NT2/D1 (cell line): ENCODE measurements around the gene HGF.

ENCODE experiments used
- DNase-seq: peaks from one replicate; pipeline ENCODE4 v3.0.0-alpha.2; 2011; ENCODE audit warnings: low read depth, low spot score
- H3K27me3 ChIP-seq: 2 replicates; pipeline ENCODE4 v1.6.0; 2011; ENCODE audit warnings: mild to moderate bottlenecking; ENCODE audit not compliant: insufficient read length, insufficient read depth
- H3K36me3 ChIP-seq: 2 replicates; pipeline ENCODE4 v1.6.1; 2011; ENCODE audit warnings: mild to moderate bottlenecking, low read length, mixed read lengths; ENCODE audit not compliant: insufficient read depth, insufficient read length
- H3K4me1 ChIP-seq: 2 replicates; pipeline ENCODE4 v1.5.1; 2011; ENCODE audit not compliant: insufficient read depth, insufficient read length
- H3K4me3 ChIP-seq: 2 replicates; pipeline ENCODE4 v1.5.1; 2011; ENCODE audit warnings: low read depth; ENCODE audit not compliant: insufficient read length
- H3K9ac ChIP-seq: 2 replicates; pipeline ENCODE4 v1.6.0; 2011; ENCODE audit warnings: low read depth; ENCODE audit not compliant: insufficient read length
- H3K9me3 ChIP-seq: 2 replicates; pipeline ENCODE4 v1.5.1; 2011; ENCODE audit warnings: mild to moderate bottlenecking, low read length; ENCODE audit not compliant: insufficient read depth
- SUZ12 ChIP-seq: IDR thresholded peaks from 2 replicates; pipeline ENCODE4 v1.6.1; 2011; ENCODE audit not compliant: insufficient read length, insufficient read depth; ENCODE audit errors: extremely low read depth
- YY1 ChIP-seq: IDR thresholded peaks from 2 replicates; pipeline ENCODE4 v1.6.1; 2011; ENCODE audit not compliant: insufficient read length, insufficient read depth
- ZNF274 ChIP-seq: IDR thresholded peaks from 2 replicates; pipeline ENCODE4 v1.6.1; 2011; ENCODE audit warnings: mild to moderate bottlenecking, low read depth, low read length

HGF gene

DNA sequence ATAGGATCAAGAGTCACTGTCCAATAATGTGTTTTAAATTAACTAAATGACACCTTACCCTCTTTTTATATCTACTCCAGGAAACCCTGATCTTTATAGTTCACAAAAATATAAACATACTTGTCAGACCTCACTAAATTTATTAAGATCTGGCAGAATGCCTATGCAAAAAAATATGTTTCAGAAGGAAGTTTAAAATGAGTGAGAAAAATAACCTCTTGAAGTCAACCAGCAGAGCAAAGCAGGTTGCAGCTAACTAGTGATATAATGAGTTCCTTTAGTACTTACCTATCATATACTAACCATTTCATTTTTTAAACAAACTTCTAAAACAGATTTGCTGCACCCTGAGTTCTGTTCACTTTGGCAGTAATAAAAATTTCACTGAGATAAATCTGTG lies 14.0 kb upstream of the HGF start:
- no peak for DNase-seq
- Histone ChIP-seq H3K4me3 (no peak overlapping the region), H3K27me3 (no peaks in the 10 kb centered on the region), H3K4me1 (no peaks in the 10 kb centered on the region), H3K9me3 (no peaks in the 10 kb centered on the region), H3K9ac (no peak overlapping the region), H3K36me3 (no peaks in the 10 kb centered on the region)
- no peak for TF ChIP-seq YY1
- TF ChIP-seq SUZ12 = no peak
- TF ChIP-seq ZNF274 = no peak

DNA sequence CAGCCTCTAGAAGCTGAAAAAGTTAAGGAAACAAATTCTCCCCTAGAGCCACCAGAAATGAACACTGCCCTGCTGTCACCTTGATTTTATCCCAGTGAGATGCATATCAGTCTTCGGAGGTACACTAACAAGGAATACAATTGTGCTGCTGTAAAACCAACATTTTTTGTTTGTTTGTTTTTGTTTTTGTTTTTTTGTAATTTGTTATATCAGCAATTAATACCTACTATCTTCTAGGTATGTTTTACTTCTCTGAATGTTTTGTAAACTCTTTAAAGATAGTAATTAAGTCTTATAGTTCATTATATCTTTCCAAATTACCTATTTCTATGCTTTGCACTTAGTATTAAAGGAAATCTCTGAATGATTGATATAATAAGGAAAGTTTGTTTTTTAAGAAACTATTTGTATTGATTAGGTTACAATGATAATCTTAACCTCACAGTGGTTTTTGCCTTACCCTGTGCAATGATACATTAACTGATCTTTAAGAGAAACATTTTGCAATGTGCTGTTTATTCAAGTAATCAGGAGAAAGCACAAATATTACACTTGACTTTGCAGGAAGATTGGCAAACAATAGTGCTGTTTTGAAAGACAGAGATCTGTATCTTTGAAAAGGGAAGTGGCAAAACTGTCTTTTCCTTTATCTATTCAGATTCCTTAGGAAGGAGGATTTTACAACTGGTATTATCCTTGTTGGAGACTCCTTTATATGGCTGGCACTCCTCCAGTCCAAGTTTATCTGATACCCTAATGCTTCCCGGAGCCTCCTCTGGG lies 11.3 kb upstream of the HGF start:
- no peaks in the 10 kb centered on the region for H3K4me1 ChIP-seq
- no peaks in the 10 kb centered on the region for H3K36me3 ChIP-seq
- H3K9me3 ChIP-seq = no peaks in the 10 kb centered on the region
- TF ChIP-seq YY1 (no peak), SUZ12 (no peak), ZNF274 (no peak)
- H3K9ac ChIP-seq = no peak overlapping the region
- no peak for DNase-seq
- H3K4me3 ChIP-seq = no peak overlapping the region
- no peaks in the 10 kb centered on the region for H3K27me3 ChIP-seq

DNA sequence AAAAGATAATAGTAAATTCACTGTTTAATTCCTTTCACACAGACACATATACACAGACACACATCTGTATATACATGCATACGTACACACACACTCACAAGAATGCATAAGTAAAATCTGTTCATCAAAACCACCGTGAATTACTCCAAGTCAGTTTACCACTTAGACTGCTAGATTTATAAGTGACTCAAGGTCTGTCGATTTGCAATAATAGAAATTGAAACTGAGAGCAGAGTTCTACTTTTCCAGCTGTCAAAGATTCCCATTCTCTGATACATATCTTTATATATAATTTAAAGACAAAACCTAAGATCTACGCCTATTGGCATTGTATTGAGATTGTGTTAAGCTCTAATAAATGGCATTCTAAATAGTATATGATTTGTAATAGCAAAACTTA lies 9.9 kb upstream of the HGF start:
- Histone ChIP-seq H3K27me3 (no peaks in the 10 kb centered on the region), H3K9me3 (no peaks in the 10 kb centered on the region), H3K36me3 (no peaks in the 10 kb centered on the region), H3K4me3 (no peak overlapping the region), H3K4me1 (no peaks in the 10 kb centered on the region), H3K9ac (no peak overlapping the region)
- DNase-seq = no peak
- TF ChIP-seq YY1 = no peak
- no peak for TF ChIP-seq SUZ12
- TF ChIP-seq ZNF274 = no peak

DNA sequence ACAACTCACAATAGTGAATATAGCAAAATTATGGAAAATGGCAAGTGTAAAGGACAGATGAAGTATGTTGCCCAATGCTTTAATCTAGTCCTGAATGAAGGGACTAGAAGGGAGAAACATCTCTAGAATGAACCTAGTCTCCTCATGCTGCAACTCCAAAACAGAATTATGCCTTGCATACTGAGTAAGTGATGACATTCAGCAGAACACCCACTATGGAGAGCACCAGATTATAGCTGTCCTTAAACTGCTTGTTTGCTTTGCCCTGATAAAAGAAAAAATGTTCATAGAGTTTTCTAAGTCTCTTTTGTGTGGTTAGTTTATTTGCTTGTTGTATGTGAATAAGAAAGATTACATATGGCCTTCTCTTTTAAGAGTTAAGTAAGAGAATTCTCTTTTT lies 7.8 kb upstream of the HGF start:
- no peak for TF ChIP-seq ZNF274
- no peak for TF ChIP-seq SUZ12
- no peak for TF ChIP-seq YY1
- Histone ChIP-seq H3K9me3 (no peaks in the 10 kb centered on the region), H3K27me3 (no peaks in the 10 kb centered on the region), H3K4me1 (no peaks in the 10 kb centered on the region), H3K36me3 (no peaks in the 10 kb centered on the region), H3K4me3 (no peak overlapping the region), H3K9ac (no peak overlapping the region)
- DNase-seq = no peak

DNA sequence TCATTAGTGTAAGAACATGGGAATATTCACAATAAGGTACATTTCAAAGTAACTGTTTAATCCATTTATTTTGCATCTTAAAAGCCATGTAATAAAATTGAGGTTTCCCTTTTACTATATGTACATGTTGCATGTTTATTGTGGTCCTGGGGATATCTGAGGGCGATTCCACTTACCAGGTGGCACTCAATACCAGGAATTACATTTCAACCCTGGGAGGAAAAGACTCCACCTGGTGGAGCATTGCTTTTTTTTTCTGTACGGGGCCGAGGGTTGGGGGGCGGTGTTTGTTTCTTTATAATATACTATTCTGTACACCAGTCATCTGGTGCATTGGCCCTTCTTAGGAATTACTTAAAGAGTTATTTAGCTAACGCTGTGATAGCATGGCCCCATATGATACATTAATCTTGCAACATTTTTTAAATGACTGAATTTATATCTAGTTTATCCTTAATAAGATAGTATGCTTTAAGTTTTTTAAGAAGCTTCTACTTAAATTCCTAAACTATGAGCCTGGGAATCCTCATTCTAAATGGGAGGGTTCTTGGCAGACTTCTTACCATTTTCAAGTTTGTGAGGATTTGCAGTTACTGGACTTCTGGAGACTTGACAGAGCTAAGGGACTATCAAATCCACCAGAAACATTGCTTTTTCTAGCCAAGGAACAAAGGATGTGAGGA lies 7.2 kb upstream of the HGF start:
- TF ChIP-seq ZNF274 (no peak), YY1 (no peak), SUZ12 (no peak)
- H3K9me3 ChIP-seq = no peaks in the 10 kb centered on the region
- no peaks in the 10 kb centered on the region for H3K4me1 ChIP-seq
- no peaks in the 10 kb centered on the region for H3K27me3 ChIP-seq
- DNase-seq = no peak
- no peaks in the 10 kb centered on the region for H3K36me3 ChIP-seq
- no peak overlapping the region for H3K9ac ChIP-seq
- H3K4me3 ChIP-seq = no peak overlapping the region

DNA sequence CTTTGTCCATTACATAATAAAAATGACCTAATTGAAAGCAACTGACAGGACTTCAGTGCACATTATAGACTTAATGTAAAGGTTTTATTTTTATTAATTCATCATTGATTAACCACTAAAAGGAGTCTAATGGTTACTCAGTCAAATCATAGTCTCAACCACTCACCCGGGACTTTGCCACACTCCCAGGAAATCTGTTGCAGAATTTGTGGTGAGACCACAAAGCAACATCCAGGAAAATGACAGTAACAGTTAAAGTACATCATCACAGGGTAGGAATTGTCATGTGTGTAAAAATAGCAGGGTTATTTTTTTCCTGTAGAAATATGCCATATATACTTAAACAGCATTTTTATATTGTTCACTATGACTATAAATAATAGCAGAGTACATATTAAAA lies 6.3 kb upstream of the HGF start:
- DNase-seq = no peak
- no peaks in the 10 kb centered on the region for H3K36me3 ChIP-seq
- no peaks in the 10 kb centered on the region for H3K9me3 ChIP-seq
- no peaks in the 10 kb centered on the region for H3K27me3 ChIP-seq
- TF ChIP-seq YY1 (no peak), ZNF274 (no peak), SUZ12 (no peak)
- H3K9ac ChIP-seq = no peak overlapping the region
- H3K4me1 ChIP-seq = no peaks in the 10 kb centered on the region
- no peak overlapping the region for H3K4me3 ChIP-seq

DNA sequence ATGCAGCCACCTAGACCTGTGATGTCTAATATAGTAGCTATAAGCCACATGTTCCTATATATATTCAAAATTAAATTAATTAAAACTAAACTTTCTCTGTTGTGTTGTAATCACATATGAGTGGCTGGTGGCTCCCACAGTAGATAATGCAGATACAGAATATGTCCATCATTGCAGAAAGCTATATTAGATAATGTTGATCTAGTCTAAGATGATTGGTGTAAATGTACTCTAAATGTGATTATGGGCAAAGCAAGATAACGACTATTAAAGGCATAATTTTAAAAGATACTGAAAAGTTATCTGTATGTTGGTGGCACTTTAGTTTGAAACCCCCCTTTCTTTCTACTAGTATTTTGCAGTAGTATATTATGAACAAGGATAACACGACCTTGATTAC lies 5.7 kb upstream of the HGF start:
- DNase-seq = no peak
- Histone ChIP-seq H3K9me3 (no peaks in the 10 kb centered on the region), H3K36me3 (no peaks in the 10 kb centered on the region), H3K4me3 (no peak overlapping the region), H3K27me3 (no peaks in the 10 kb centered on the region), H3K9ac (no peak overlapping the region), H3K4me1 (no peaks in the 10 kb centered on the region)
- TF ChIP-seq YY1 (no peak), ZNF274 (no peak), SUZ12 (no peak)
